LNCaP clone FGC (cell line): ENCODE results near the gene EIF4G3.

Source experiments
- DNase-seq: peaks from one replicate; pipeline ENCODE4 v3.0.0-alpha.2; 2011; ENCODE audit warnings: low read depth
- H3K4me3 ChIP-seq: 2 replicates; pipeline ENCODE4 v1.5.1; 2011; ENCODE audit warnings: mild to moderate bottlenecking, low read depth, low read length, control low read depth
- CTCF ChIP-seq: IDR thresholded peaks from 2 replicates; pipeline ENCODE4 v1.5.1; 2012; ENCODE audit warnings: mild to moderate bottlenecking; ENCODE audit not compliant: control insufficient read depth, insufficient read depth; ENCODE audit errors: extremely low read depth

EIF4G3 gene

GRCh38 chr1:20948101-20948500 lies 228.6 kb downstream of the EIF4G3 start:
- no peak overlapping the region for H3K4me3 ChIP-seq
- no peak for DNase-seq
- TF ChIP-seq CTCF: no peak

GRCh38 chr1:20947409-20947808 lies 229.3 kb downstream of the EIF4G3 start:
- TF ChIP-seq CTCF: no peak

GRCh38 chr1:20936621-20937020 lies 240.1 kb downstream of the EIF4G3 start:
- no peak for DNase-seq
- H3K4me3 ChIP-seq: no peak overlapping the region
- TF ChIP-seq CTCF: no peak

More at GRCh38 chr1:20947409-20947808, 229.3 kb downstream of the EIF4G3 start:
- no peak overlapping the region for H3K4me3 ChIP-seq
- no peak for DNase-seq

- no peak overlapping the region for H3K4me3 ChIP-seq
- no peak for TF ChIP-seq CTCF
- DNase-seq: no peak
These were observed 240.5 kb downstream of the EIF4G3 start for GRCh38 chr1:20936216-20936615.

- TF ChIP-seq CTCF: no peak
- H3K4me3 ChIP-seq: no peak overlapping the region
- DNase-seq: no peak
These were observed 241.0 kb downstream of the EIF4G3 start for GRCh38 chr1:20935717-20936116.

- H3K4me3 ChIP-seq: no peak overlapping the region
- no peak for DNase-seq
- no peak for TF ChIP-seq CTCF
These were observed 244.2 kb downstream of the EIF4G3 start for GRCh38 chr1:20932437-20932977.

DNA sequence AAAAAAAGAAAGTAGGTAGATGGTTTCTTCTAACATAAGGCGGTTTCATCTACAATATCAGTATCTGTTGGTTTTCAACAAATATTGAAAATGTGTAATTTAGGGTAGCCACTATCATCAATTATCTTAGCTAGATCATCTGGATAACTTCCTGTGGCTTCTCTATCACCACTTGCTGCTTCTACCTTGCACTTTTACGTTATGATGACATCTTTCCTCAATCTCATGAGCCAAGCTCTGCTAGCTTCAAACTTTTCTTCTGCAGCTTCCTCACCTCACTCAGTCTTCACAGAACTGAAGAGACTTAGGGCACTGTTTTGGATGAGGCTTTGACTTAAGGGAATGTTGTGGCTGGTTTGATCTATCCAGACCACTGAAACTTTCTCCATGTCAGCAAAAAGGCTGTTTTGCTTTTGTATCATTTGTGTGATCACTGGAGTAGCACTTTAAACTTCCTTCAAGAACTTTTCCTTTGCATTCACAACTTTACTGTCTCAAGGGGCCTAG lies 244.7 kb downstream of the EIF4G3 start:
- DNase-seq: no peak
- no peak overlapping the region for H3K4me3 ChIP-seq
- no peak for TF ChIP-seq CTCF
